ENCODE results near the gene PCDHGC3.

The PCDHGC3 gene

GRCh38 chr5:141508440-141508797 lies 32.7 kb downstream of the PCDHGC3 start:
- DNase-seq (ENCODE audit: low read depth in 2 of 2): no peak

GRCh38 chr5:141508798-141509611 lies 33.2 kb downstream of the PCDHGC3 start:
- peak; percentile 98 for DNase-seq (ENCODE audit: low read depth in 2 of 2)

DNA sequence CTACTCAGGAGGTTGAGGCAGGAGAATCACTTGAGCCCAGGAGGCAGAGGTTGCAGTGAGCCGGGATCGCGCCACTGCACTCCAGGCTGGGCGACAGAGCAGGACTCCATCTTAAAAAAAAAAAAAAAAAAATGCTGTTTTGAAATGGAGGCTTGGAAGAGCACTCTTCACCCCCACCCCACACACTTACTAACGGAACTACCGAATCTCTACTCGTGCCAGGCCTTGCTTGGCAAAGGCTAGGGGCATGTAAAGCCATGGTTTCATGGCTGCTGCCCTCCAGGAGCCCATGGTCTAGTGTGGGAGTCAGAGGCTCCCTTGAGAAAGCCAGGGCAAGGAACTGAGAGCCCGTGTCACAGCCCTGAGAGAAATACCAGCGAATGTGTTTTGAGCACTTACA lies 34.4 kb downstream of the PCDHGC3 start:
- DNase-seq (ENCODE audit: low read depth in 2 of 2): no peak

DNA sequence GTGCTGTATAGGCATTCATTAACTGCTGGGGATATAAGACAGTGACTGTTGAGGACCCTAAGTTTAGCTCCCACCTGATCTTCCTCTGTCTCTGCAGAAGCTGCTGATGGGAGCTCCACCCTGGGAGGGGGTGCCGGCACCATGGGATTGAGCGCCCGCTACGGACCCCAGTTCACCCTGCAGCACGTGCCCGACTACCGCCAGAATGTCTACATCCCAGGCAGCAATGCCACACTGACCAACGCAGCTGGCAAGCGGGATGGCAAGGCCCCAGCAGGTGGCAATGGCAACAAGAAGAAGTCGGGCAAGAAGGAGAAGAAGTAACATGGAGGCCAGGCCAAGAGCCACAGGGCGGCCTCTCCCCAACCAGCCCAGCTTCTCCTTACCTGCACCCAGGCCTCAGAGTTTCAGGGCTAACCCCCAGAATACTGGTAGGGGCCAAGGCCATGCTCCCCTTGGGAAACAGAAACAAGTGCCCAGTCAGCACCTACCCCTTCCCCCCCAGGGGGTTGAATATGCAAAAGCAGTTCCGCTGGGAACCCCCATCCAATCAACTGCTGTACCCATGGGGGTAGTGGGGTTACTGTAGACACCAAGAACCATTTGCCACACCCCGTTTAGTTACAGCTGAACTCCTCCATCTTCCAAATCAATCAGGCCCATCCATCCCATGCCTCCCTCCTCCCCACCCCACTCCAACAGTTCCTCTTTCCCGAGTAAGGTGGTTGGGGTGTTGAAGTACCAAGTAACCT lies 35.3 kb downstream of the PCDHGC3 start:
- no peak for DNase-seq (ENCODE audit: low read depth in 2 of 2)

GRCh38 chr5:141511771-141512325 lies 36.1 kb downstream of the PCDHGC3 start:
- no peak for DNase-seq (ENCODE audit: low read depth in 2 of 2)

- DNase-seq (ENCODE audit: low read depth in 2 of 2): no peak
Measured at GRCh38 chr5:141512390-141512910, 36.7 kb downstream of the PCDHGC3 start.

GRCh38 chr5:141512911-141513626 lies 37.3 kb downstream of the PCDHGC3 start:
- no peak for DNase-seq (ENCODE audit: low read depth in 2 of 2)

- peak; percentile 68 to 73 for DNase-seq (ENCODE audit: low read depth in 2 of 2)
Measured at GRCh38 chr5:141513627-141514329, 38.0 kb downstream of the PCDHGC3 start.

- DNase-seq (ENCODE audit: low read depth in 2 of 2): peak in 1 of 2 experiments; percentile 51
Measured at GRCh38 chr5:141514330-141515133, 38.8 kb downstream of the PCDHGC3 start.

GRCh38 chr5:141515141-141515540 lies 39.4 kb downstream of the PCDHGC3 start:
- no peak for DNase-seq (ENCODE audit: low read depth in 2 of 2)

- DNase-seq (ENCODE audit: low read depth in 2 of 2): no peak
Measured at GRCh38 chr5:141515946-141516671, 40.3 kb downstream of the PCDHGC3 start.

DNA sequence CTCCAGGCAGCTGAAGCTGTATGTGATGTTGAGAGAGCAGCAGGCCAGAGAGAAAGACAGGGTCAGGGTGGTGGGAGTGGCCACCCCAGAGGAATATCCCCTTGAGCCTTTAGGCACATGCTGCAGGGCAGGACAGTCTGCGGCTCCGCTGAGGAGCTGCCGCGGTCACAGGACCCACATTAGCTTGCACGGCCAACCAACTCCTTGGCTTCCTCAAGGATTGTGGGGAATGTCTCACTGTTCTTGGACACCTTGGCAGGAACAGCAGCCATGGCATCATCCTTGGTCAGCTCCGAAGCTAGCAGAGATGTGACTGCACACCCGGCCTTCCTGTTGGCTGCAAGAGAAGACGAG lies 40.9 kb downstream of the PCDHGC3 start:
- no peak for DNase-seq (ENCODE audit: low read depth in 2 of 2)

DNA sequence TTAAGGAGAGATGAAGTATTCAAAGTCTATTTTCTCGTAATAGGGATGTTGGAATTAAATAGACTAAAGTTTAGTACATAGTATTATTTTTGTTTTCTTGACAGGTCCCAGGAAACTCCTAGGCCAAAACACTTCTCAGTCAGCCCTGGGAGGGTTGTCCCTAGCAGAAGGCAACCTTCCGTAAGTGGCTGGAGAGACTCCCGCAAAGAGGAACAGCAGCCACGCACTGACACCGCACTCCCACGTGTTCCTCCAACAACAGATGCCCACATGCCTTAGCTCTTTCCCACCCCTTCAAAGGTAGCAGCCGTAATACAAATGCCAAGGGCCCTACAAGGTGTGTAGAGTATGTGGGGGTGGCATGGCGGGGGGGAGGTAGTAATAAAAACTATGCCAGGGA lies 41.5 kb downstream of the PCDHGC3 start:
- no peak for DNase-seq (ENCODE audit: low read depth in 2 of 2)

DNA sequence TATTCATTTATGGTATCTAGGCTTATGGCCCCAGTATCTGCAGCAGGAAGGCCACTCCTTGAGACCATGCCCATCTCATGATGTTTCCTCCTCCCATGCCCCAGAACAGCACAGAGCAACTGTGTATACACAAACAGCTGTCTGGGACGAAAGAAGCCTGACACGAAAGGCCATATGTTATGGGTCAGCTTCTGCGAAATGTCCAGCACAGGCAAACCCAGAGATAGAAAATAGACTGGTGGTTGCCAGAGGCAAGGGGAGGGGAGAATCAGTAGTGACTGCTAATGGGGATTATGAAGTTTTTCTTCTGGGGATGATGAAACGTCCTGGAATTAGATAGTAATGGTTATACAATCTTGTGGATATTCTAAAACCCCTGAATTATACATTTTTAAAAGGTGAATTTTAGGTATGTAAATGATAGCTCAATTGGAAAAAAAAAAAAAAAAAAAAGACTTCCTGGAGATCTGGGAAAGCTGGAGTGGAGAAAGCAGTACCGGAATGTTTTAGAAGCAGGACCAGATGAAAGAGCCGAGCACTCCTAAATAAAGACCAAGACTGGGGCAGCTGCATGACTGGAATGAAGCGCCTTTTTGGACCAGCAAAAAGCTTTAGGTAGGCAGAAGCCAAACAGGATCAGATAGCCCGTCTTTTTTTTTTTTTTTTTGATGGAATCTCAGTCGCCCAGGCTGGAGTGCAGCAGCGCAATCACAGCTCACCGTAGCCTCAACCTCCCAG lies 42.3 kb downstream of the PCDHGC3 start:
- DNase-seq (ENCODE audit: low read depth in 2 of 2): no peak

DNA sequence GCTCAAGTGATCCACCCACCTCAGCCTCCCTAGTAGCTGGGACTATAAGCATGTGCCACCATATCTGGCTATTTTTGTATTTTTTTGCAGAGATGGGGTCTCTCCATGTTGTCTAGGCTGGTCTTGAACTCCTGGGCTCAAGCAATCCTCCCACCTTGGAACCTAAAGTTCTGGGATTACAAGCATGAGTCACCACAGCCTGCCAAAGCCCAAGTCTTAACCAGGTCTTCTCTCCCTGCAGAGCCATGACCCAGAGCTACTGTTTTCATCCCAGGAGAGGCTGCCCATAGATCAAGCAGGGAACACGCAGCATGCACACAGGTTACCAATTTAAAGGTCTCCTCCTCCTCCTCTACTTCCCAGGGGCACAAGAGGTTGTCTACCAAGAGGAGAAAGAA lies 42.9 kb downstream of the PCDHGC3 start:
- no peak for DNase-seq (ENCODE audit: low read depth in 2 of 2)

GRCh38 chr5:141519605-141520565 lies 44.1 kb downstream of the PCDHGC3 start:
- DNase-seq (ENCODE audit: low read depth in 2 of 2): no peak

DNA sequence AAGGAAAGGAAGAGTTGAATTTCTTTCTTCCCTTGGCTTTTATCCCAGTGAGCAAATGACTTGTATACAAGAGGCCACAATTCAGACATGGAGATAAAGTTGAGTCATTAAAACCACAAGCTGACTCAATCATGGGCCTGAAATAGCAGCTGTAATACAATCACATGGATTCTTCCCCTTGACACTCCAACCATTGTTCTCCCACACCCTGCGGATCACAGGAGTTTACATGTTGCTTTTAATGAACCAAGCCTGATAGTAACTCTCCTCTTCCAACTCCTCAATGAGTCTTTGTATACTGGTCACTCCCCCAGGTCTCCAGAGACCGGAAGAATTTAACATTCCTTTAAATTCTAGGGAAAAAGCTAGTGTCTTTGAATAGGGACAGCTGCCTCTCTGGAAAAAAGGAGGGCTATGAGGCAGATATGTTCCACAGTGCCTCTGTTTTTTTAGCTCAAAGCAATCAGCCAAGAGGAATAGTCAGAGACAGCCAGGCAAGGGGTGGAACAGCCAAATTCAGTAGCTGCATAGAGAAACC lies 45.5 kb downstream of the PCDHGC3 start:
- DNase-seq (ENCODE audit: low read depth in 2 of 2): peak; percentile 97 to 98

DNA sequence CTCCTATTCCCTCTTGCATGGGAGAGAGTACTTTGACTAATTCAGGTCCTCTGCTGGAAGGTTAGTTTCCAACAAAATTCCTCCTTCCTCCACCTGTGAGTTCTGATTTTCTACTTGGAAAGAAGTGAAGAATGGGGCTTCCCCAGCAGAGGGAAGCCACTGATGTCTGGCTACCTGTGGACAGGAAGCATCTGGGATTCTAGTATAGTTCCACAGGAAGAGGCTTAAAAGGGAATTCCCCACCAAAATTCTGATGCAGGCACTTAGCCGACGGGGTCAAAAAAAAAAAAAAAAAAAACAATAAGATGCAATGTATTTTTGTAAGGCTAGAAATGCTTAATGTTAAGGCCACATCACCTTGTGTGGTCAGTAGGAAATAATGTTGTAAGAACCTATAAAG lies 46.5 kb downstream of the PCDHGC3 start:
- DNase-seq (ENCODE audit: low read depth in 2 of 2): no peak

Data from fibroblast of skin of left quadriceps (primary cell).